GM18505 (cell line): ENCODE results near the gene OSGIN1.
A peak's percentile ranks its signal among the peaks of the same experiment; 100 is the strongest.

Experiments used
- ATAC-seq: cut with Tn5 transposase; IDR thresholded peaks from one replicate; pipeline ENCODE4 v1.9.1; 2021; ENCODE audit not compliant: unreplicated experiment
- POLR2A ChIP-seq: IDR thresholded peaks from 4 replicates; pipeline ENCODE4 v1.6.1; 2011; ENCODE audit warnings: borderline replicate concordance; ENCODE audit not compliant: insufficient read depth, insufficient read length; ENCODE audit errors: extremely low read depth

OSGIN1 gene

DNA sequence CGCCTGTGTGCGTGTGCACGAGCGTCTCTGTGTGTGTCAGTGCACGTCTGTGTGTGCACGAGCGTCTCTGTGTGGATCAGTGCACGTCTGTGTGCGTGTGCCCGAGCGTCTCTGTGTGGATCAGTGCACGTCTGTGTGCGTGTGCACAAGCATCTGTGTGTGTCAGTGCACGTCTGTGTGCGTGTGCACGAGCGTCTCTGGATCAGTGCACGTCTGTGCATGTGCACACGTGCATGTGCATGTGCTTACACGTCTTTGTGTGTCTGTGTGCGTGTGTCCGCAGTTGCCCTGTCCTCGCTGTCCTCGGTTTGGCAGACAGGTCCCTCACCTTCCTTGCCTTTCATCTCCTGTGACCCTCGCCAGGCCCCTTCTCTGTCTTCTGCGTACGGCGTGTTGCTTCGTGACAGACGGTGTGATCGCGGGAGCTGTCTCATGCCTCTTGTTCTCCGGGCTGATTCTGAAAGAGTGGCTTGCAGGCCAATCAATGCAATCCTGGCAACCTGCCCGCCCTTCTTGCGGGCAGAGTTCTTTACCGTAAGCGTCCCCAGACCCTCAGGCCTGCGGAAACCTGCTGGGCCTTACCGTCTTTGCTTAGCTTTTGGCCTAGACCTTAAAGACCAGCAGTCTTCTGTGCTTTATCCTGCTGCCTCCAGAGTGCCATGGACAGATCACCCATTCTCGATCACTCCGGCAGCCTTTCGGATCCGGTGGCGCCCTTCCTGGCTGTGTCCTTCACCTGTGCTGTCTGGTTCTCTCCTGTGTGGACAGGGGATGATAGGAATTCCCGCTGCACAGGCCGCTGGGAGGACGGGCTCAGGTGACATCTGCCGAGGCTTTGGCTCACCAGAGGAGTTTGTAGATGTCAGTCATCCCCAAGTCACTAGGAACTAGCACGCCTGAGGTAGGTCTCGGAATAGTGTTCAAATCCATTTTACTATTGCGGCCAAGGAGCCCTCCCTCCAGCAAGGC, 35.6 kb upstream of the OSGIN1 start:
- no peak for TF ChIP-seq POLR2A
- no peak for ATAC-seq

DNA sequence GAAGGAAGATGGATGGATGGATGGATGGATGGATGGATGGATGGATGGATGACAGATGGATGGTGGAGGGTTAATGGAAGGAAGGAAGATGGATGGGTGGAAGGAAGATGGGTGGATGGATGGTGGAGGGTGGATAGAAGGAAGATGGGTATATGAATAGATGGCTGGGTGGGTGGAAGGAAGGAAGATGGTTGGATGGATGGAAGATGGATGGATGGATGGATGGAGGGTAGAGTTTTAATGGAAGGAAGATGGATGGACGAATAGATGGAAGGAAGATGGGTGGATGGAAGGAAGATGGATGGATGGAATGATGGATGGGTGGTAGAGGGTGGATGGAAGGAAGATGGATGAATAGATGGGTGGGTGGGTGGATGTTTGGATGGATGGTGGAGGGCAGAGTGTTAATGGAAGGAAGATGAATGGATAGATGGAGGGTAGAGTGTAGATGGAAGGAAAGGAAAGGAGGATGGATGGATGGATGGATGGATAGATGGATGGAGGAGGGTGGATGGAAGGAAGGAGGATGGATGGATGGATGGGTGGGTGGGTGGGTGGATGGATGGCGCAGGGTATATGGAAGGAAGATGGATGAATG, 32.0 kb upstream of the OSGIN1 start:
- TF ChIP-seq POLR2A = no peak
- ATAC-seq = no peak

DNA sequence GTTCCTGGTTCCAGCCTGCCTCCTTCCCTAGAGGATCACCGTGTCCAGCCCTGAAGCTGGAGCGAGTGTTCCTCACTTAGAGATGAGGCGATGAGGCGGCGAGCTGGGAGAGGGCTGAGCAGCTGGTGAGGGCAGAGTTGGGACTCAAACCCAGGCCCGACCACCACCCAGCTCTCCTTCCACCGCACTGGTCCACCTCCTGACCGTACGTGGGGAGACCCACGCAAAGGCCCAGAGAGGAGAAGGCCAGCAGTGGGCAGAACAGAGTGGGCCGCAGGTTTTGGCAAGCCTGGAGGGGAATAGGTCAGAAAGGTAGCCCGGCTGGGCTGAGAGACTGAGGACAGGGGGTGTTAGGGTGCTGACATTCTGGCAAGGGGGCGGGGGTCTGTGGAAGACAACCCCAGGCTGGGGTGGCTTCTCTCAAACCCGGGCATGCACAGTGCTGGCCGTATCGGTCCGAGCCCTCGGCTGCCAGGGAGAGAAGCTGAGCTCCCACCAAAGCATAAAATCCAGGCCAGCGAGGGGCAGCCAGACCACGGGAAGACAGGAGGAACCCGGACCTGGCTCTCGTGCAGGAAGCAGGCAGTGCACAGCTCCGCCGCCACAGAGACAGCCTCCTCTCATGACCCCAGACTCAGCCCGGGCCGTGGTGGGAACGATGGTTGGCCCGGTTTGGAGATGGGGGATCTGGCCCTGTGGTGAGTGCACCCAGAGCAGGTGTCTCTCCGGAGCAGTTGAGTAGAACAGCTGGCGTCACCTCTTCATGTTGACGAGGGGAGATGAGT, 29.3 kb upstream of the OSGIN1 start:
- no peak for ATAC-seq

DNA sequence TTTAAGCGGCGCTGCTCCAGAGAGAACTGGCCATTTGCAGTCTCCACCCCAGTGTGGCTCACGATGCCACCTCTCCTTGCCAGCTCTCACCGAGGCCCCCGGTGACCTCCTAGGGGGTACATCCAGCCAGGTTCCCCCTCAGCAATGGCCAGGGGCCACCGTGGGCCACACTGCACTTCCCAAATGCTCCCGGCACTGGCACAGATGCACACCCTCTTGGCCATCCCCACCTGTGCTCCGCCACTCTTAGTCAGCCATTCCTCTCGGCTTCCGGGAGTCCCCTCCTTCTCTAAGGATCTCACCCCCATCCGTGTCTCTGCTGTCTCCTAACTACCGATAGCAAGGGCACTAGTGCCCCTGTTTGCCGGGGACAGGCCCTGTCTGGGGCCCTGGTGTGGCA, 28.4 kb upstream of the OSGIN1 start:
- ATAC-seq = no peak
- TF ChIP-seq POLR2A = no peak

More for the DNA sequence above, 29.3 kb upstream of the OSGIN1 start:
- no peak for TF ChIP-seq POLR2A

DNA sequence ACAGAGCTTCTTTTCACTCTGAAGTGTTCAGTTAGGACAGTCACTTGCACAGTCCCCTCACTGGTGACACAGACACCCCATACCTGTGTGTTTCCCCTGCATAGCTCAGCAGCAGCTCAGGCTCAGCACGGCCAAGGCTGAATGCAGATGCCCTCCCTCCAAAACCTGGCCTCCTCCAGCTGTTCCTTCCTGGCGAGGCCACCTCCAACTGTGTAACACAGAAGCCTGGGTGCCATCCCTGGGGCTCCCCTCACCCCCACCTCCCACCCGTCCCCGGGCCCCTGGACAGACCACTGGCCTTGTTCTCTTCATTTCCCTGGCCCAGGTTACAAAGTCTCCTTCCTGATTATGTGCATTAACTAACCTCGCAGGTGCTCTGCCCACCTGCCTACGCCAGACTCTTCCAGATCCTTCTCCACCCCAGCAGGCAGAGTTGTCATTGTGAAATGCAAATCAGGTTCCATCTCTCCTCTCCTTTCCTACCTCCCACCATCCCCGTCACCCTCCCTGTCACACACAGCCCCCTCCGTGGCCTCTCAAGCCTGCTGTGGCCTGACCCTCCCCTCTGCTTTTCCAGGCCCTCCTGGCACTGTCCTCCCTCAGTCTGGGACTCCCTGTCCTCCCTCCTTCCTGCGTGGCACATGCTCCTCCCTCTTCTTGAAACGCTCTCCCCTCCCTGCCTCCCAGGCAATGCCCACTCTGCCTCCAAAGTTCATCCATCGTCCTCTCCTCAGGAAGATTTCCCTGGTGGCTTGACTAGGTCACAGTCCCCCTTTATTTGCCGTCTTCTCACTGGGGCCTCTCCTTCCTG, 27.7 kb upstream of the OSGIN1 start:
- no peak for ATAC-seq
- TF ChIP-seq POLR2A = no peak

DNA sequence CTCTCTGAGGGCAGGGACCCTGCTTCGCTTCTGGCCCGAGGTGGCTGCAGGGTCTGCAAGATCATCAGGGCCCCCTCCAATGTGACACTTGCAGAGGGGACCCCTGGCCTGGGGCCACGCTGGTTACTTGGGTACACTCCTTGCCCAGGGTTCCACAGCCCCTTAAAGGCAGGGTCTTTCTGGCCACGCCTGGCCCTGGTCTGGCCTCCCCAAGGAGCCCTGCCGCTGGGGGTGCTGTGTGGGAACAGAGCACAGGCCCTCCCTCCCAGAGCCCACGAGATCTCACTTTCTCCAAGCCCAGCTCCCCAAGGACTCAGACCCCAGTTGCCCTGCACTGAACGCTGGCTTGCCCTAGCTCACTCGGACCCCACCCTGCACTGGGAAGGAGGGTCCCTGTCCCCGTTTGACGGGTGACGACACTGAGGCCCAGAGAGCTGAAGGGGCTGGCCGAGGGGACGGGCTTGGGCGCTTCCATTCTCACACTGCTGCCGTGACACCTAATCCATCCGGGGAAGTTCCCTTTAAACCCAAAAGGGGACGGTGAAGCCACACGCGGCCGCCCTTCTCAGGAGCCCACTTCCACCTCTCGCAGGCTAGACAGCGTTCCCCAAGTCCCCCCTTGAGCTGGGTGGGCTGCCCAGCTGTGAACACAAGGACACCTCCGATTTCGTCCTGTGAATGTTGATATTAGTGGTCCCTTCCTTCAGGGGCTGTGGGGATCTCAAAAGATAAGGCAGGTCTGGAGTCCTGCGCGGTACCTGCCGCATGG, 26.9 kb upstream of the OSGIN1 start:
- no peak for ATAC-seq

DNA sequence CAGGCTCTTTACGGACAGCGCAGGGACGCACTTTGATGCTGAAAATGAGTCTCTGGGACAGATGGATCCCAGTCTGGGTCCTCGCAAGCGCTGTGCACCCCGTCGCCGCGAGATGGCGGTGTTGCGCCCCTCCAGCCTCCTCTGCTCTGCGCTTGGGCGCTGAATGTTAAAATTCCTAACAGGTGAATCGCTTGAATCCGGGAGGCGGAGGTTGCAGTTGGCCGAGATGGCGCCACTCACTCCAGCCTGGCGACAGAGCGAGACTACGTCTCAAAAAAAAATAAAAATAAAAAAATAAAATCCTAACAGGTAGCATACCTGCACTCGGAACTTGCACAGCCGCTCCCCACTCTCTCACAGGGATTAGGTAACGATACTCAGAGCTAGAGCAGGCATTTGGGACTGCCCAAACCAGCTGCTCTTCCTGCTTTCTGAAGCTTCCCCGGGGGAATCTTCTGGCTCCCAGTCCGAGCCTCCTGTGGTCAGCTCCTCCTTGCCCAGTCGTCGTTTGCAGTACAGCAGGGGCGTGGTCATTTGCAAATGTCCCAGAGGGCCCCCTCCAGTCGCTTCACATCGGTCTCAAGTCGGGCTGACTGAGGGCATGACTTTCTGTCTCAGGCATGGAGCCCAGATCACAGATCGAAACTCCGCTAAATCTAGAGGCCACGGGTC, 26.2 kb upstream of the OSGIN1 start:
- ATAC-seq = peak; percentile 61
- no peak for TF ChIP-seq POLR2A

More for the DNA sequence above, 26.9 kb upstream of the OSGIN1 start:
- TF ChIP-seq POLR2A = no peak

DNA sequence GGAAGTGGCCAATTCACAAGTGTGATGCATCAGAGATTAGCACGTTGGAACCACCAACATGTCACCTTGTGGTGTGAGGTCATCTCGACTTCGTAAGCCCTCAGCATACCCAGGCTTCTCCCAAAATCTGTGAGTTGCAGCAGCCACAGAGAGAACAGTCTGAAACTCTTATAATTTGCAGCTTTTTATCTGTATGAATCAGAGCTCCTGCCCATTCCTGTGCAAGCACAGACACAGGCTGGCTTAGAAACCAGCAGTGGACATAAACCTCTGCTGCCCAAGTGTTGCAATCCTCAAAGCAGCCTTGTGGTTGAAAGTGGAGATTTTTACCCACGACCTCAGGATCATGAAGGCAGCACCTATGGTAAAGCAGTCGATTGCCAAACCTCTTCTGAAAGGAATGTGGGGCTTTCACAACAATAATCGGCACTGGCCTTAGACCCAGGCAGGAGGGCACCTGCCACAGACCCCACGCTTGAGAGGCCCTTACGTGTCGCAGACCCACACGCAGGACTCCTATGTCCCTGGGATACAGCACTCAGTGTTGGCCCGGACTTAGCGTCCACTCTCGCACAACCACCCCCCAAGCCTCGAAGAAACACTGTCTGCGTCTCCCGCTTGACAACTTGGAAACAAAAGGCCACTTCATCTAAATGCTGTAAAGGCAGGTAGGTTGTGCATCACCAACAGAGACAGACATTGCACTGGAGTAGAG, 24.5 kb upstream of the OSGIN1 start:
- ATAC-seq = no peak

DNA sequence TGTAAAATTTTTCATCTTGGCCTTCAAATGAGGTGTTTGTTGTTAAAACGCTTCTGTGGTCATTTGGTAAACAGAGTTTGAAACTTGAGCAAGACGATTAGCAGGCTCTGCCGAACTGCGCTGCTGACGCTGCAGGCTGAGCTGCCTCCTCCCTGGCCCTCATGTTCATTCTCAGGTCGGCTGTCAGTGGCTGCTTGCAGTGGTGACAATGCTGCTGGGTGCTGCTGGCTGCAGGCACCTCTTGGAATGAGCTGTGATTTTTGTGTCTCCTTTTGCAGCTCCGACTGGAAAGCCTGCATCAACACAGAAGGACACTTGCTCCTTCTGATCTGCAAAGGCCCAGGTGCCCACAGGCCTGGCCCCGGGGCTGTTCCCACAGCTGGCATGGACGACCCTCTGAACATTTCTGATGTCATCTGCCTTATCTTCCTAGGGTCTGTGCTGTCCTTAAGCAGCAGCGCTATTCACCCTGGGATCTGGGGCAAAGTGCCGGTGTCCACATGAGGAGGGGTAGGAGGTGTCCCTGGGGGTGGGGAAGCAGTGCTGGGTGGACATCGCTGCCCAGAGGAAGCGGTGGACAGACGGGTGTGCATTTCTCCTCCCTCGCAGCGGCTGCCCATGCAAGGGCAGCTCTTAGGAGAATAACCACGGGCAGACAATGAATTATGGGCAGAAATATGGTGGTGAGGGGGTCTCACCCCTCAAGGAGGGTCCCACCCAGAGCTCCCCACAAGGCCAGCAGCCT, 23.1 kb upstream of the OSGIN1 start:
- ATAC-seq = no peak
- TF ChIP-seq POLR2A = no peak

More for the DNA sequence above, 24.5 kb upstream of the OSGIN1 start:
- TF ChIP-seq POLR2A = no peak

DNA sequence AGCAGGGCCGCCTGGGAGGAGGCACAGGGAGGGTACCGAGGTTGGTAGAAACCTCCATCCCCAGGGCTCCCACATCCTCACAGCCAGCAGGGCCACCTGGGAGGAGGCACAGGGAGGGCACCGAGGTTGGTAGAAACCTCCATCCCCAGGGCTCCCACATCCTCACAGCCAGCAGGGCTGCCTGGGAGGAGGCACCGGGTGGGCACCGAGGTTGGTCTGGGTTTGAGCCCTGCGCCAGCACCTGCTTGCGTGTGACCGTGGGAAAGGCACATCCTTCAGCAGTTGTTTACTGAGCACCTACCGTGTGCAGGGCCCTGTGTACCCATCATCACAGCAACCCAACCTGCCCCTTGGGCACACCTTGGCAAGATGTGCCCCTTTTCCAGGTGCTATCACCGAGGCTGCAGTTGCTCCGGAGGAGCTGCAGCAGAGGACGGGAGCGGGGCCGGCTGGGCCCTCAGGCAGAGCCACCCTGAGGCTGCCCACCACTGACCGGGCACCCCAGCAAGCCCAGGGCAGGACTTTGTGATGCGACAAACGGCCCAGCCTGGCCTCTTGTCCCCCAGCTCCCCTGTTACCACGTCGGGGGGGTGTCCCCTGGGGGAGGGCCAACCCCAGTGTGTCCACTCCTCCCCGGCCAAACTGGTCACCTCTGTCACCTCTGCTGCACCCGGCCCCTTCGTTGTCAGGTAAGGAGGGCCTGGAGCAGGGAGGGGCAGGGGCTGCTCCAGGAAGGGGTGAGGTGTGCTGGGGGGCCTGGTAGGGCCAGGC, 22.1 kb upstream of the OSGIN1 start:
- TF ChIP-seq POLR2A = no peak
- no peak for ATAC-seq
